SK-N-SH (cell line): ENCODE results near the gene TRIM8. TPM values are rescaled to one million over a fixed set of nuclear protein-coding genes. Genes with fewer than 3 reads are reported as not detected.

Experiments used
- CTCF ChIA-PET: fragments of 300-600, 350-600 bp; formaldehyde crosslinking; extraction: SDS; loops from one replicate; lab custom pipeline; 2021; lab: Yijun Ruan, JAX
- POLR2A ChIA-PET: fragments of 350-600 bp; sonication (Branson Sonifier 250); formaldehyde crosslinking; extraction: SDS; loops from one replicate; lab custom pipeline; 2020; ENCODE audit warnings: antibody characterized with exemption, inconsistent platforms; lab: Yijun Ruan, JAX
- DNase-seq: peaks from one replicate; pipeline ENCODE4 v3.0.0; 2012
- H2AFZ ChIP-seq: fragments of 200-600 bp; sonication (generic); 2 replicates; pipeline ENCODE4 v1.8.1; 2016; ENCODE audit warnings: antibody characterized with exemption, mild to moderate bottlenecking, low read depth
- H3F3A ChIP-seq: fragments of 200-600 bp; sonication (generic); replicated peaks from 2 replicates; pipeline ENCODE3; 2016; ENCODE audit warnings: antibody characterized with exemption, mild to moderate bottlenecking; ENCODE audit not compliant: insufficient read depth
- H3K27ac ChIP-seq, 2 experiments: fragments of 200-500 bp in 1 of 2; fragments of 200-600 bp in 1 of 2; sonication (Bioruptor generic) in 1 of 2; sonication (generic), shearing (Covaris generic) in 1 of 2; 2 replicates each; pipeline versions ENCODE4 v1.5.1 to v1.6.1; 2014 to 2016; ENCODE audit warnings: low read depth in 2 of 2, inconsistent platforms in 1 of 2, low read length in 1 of 2, mild to moderate bottlenecking in 1 of 2, mixed read lengths in 1 of 2
- H3K27me3 ChIP-seq: fragments of 200-600 bp; sonication (generic), shearing (Covaris generic); 2 replicates; pipeline ENCODE4 v1.6.1; 2016; ENCODE audit warnings: mixed run types; ENCODE audit not compliant: insufficient read depth
- H3K36me3 ChIP-seq, 2 experiments: fragments of 200-500 bp in 1 of 2; fragments of 200-600 bp in 1 of 2; sonication (Bioruptor generic) in 1 of 2; sonication (generic) in 1 of 2; replicated peaks in 1 of 2; 2 replicates each; pipeline versions ENCODE3 to v1.5.1; 2014 to 2016; ENCODE audit warnings: low read length in 1 of 2, mild to moderate bottlenecking in 1 of 2; ENCODE audit not compliant: insufficient read depth in 2 of 2, control insufficient read depth in 1 of 2
- H3K4me1 ChIP-seq, 2 experiments: fragments of 200-500 bp in 1 of 2; fragments of 200-600 bp in 1 of 2; sonication (Bioruptor generic) in 1 of 2; sonication (generic), shearing (Covaris generic) in 1 of 2; 2 replicates each; pipeline versions ENCODE4 v1.5.1 to v1.6.1; 2014 to 2016; ENCODE audit warnings: low read depth in 1 of 2, low read length in 1 of 2, mixed run types in 1 of 2; ENCODE audit not compliant: insufficient read depth in 2 of 2, control insufficient read depth in 1 of 2
- H3K4me2 ChIP-seq: fragments of 200-600 bp; sonication (generic), shearing (Covaris generic); 2 replicates; pipeline ENCODE4 v1.6.1; 2017; ENCODE audit warnings: mixed run types
- H3K4me3 ChIP-seq, 2 experiments: fragments of 200-500 bp in 1 of 2; fragments of 200-600 bp in 1 of 2; sonication (Bioruptor generic) in 1 of 2; sonication (generic), shearing (Covaris generic) in 1 of 2; 2 replicates each; pipeline versions ENCODE4 v1.5.1 to v1.8.1; 2014 to 2016; ENCODE audit warnings: low read depth in 2 of 2, inconsistent platforms in 1 of 2, low read length in 1 of 2, mild to moderate bottlenecking in 1 of 2, mixed read lengths in 1 of 2, moderate library complexity in 1 of 2
- H3K79me2 ChIP-seq: fragments of 200-600 bp; sonication (generic); 2 replicates; pipeline ENCODE4 v1.8.1; 2017; ENCODE audit warnings: mild to moderate bottlenecking; ENCODE audit not compliant: insufficient read depth
- H3K9ac ChIP-seq: fragments of 200-600 bp; sonication (generic); 2 replicates; pipeline ENCODE4 v1.6.1; 2017; ENCODE audit warnings: mixed run types
- H3K9me2 ChIP-seq: fragments of 200-600 bp; sonication (generic); 2 replicates; pipeline ENCODE4 v1.6.1; 2017; ENCODE audit warnings: mixed run types
- H3K9me3 ChIP-seq: fragments of 200-600 bp; sonication (generic); 2 replicates; pipeline ENCODE4 v1.6.1; 2017; ENCODE audit warnings: mixed run types, mild to moderate bottlenecking, moderate library complexity
- H4K20me1 ChIP-seq: fragments of 200-600 bp; sonication (generic); 2 replicates; pipeline ENCODE4 v1.6.1; 2017; ENCODE audit warnings: mild to moderate bottlenecking, mixed run types; ENCODE audit not compliant: insufficient read depth
- CHD2 ChIP-seq: fragments of 150-350 bp; IDR thresholded peaks from 2 replicates; pipeline ENCODE4 v1.6.1; 2018; ENCODE audit warnings: low read length; ENCODE audit not compliant: partially characterized antibody
- EZH2phosphoT487 ChIP-seq: fragments of 200-600 bp; sonication (generic); IDR thresholded peaks from 2 replicates; pipeline ENCODE4 v1.6.1; 2017; ENCODE audit warnings: low read depth, mixed run types, mild to moderate bottlenecking, antibody characterized with exemption, moderate library complexity, borderline replicate concordance
- GATA2 ChIP-seq: sonication (generic); formaldehyde crosslinking; IDR thresholded peaks from 2 replicates; pipeline ENCODE4 v1.5.0; 2020; ENCODE audit warnings: mild to moderate bottlenecking, missing genetic modification reagents
- JUND ChIP-seq: IDR thresholded peaks from 2 replicates; pipeline ENCODE4 v1.4.0; 2012
- MXI1 ChIP-seq: IDR thresholded peaks from 2 replicates; pipeline ENCODE4 v1.6.1; 2012; ENCODE audit warnings: mild to moderate bottlenecking, low read depth, low read length, improper control_type of control experiment
- POLR2AphosphoS5 ChIP-seq: IDR thresholded peaks from 2 replicates; pipeline ENCODE4 v1.6.1; 2012; ENCODE audit warnings: low read depth, low read length
- RCOR1 ChIP-seq: fragments of 150-350 bp; IDR thresholded peaks from 2 replicates; pipeline ENCODE4 v1.6.1; 2017; ENCODE audit warnings: antibody characterized with exemption, low read length
- WGBS: methylation state at CpG from one replicate; pipeline ENCODE4 v1.1.6; 2017; ENCODE audit warnings: low lambda C conversion rate; 5-methylcytosine and 5-hydroxymethylcytosine counted together
- polyA plus RNA-seq, 3 experiments: library from polyadenylated mRNA; depleted of rRNA; stranded (reverse); fragments of >200 nt; gene quantifications; 2 replicates each; pipeline ENCODE4 v1.2.3, GENCODE V29; 2012
- TF ChIP-seq, protein P1 (sequence below): IDR thresholded peaks from 2 replicates; pipeline ENCODE4 v1.4.0; 2012; ENCODE audit warnings: low read depth

Gene TRIM8
- polyA plus RNA-seq, 1 of the 3 experiments (the other 2 are of a cell fraction): 108 TPM

DNA sequence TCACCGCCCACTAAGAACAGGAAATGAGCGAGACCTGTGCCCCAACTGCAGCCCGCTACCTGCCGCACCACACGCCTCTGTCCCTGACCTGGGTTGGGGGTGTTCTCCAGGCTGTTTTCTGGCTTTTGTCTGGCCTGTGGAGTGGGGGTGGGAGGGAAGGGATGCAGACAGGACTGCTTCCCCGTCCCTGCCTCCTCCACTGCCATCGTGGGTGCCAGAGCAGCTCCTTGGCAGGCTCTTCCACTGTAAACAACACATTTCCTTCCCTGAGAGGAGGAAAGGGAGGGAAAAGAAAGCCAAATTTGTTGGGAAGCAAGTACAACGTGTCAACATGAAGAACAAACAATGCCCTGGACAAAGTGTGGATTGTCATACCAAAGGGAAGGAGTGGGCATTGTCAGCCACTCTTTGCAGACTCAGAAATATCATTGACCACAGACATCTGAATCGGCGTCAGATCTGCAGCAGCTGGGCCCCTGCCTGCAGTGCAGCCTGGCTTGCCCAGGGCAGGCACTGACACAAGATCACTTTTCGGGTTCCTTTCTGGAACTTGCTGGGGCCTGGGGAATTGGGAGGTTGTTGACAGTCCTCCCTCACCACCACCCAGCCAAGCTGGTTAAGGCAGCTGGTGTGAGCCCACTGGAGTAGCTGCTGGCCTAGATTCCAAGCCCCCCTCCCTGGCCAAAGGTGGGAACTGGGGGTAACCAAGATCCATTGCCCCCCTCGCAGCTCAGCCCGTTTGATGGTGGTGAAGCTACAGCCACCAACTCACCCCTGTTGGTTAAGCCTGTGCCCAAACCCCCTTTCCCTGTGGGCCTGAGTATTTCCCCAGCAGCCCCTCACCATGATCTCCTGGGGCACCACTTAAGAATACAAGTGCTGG lies 22.6 kb upstream of the TRIM8 start:
- Histone ChIP-seq H3K36me3 (peaks cover 5 to 14% of the 10 kb centered on the region in 2 experiments), H3F3A (no peaks in the 10 kb centered on the region)
- WGBS: 84% methylated on average over 10 of the region's 13 CpGs
- CTCF ChIA-PET: no interaction called here
- TF ChIP-seq JUND: no peak
- TF ChIP-seq CHD2: no peak
- TF ChIP-seq EZH2phosphoT487: no peak
- TF ChIP-seq, all 33 proteins: peak for 0
- Histone ChIP-seq H3K4me2 (no peak overlapping the region), H3K4me1 (peaks cover 0 to 70% of the 10 kb centered on the region in 2 experiments; a peak in 2 of 4 replicates), H3K27ac (peak overlapping the region in 1 of 2 experiments; percentile 66; a peak in 2 of 4 replicates), H3K27me3 (no peaks in the 10 kb centered on the region), H3K79me2 (no peaks in the 10 kb centered on the region), H3K9ac (no peak overlapping the region), H4K20me1 (no peaks in the 10 kb centered on the region), H2AFZ (no peak overlapping the region), H3K9me3 (no peaks in the 10 kb centered on the region), H3K9me2 (no peaks in the 10 kb centered on the region), H3K4me3 (no peak overlapping the region)
- POLR2A ChIA-PET: no interaction called here
- no peak for DNase-seq

DNA sequence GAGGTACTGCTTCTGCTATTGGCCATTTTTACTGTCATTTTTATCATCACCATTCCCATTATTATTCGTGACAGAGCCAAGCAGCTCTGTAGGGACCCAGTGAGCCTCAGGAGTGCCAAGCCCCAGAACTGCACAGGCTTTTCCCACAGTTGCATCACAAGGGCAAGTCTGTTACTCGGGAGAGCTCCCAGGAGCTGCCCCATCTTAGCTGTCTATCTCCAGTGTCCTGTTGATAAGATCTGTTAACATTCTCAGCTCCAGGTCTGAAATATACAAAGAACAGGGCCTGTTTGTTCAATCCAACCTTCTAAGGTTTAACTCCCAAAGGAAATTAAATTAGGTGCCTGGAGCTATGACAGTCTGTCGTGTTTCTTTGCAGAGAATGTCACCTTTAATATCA lies 20.2 kb upstream of the TRIM8 start:
- H3K4me3 ChIP-seq: no peak overlapping the region
- WGBS: 67% methylated on average over 3 of the region's 3 CpGs
- peaks cover 20% of the 10 kb centered on the region for H3F3A ChIP-seq
- no peaks in the 10 kb centered on the region for H3K9me2 ChIP-seq
- H3K4me2 ChIP-seq: no peak overlapping the region
- H3K79me2 ChIP-seq: no peaks in the 10 kb centered on the region
- POLR2A ChIA-PET: interaction anchor here (0.8 to 1.3 kb wide), 4 partner anchors 18 to 120 kb away, joined by 3 to 4 read pairs (median 4); partner anchors contain the start of genes TRIM8 and WBP1L
- no peaks in the 10 kb centered on the region for H3K36me3 ChIP-seq
- H3K9ac ChIP-seq: no peak overlapping the region
- CTCF ChIA-PET: interaction anchor here (2.2 to 2.5 kb wide), 2 partner anchors 10 to 21 kb away, joined by 11 to 13 read pairs; partner anchors contain the start of gene TRIM8
- H2AFZ ChIP-seq: no peak overlapping the region
- H4K20me1 ChIP-seq: no peaks in the 10 kb centered on the region
- peaks cover 23 to 89% of the 10 kb centered on the region in 2 experiments for H3K4me1 ChIP-seq
- no peaks in the 10 kb centered on the region for H3K27me3 ChIP-seq
- H3K27ac ChIP-seq: peak overlapping the region in 1 of 2 experiments; percentile 99; a peak in 2 of 4 replicates
- no peaks in the 10 kb centered on the region for H3K9me3 ChIP-seq
- DNase-seq: no peak
- no peak for TF ChIP-seq POLR2AphosphoS5
- TF ChIP-seq GATA2 (CRISPR knock-in tag): peak; percentile 69
- peak; percentile 43; the same call in 1 of the 2 replicates for TF ChIP-seq RCOR1
- TF ChIP-seq, protein P1, sequence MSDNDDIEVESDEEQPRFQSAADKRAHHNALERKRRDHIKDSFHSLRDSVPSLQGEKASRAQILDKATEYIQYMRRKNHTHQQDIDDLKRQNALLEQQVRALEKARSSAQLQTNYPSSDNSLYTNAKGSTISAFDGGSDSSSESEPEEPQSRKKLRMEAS: no peak
- 0 out of 2 replicates have a peak, but pooled peaks have one; percentile 13 for TF ChIP-seq MXI1
- TF ChIP-seq, all 33 proteins: peak for 3
